Naive thymus-derived CD8-positive, alpha-beta T cell (primary cell): Measurements from ENCODE around the gene ARL15. TPM values are rescaled to one million over a fixed set of nuclear protein-coding genes. Genes with fewer than 3 reads are reported as not detected.

Experiments
- ATAC-seq, 2 donors: fragments of 150-1000 bp; cut with Tn5 transposase in 1 of 2; sonication (Bioruptor Pico), chemical (Tn5 transposase) in 1 of 2; 1 replicate in 1 of 2; 2 replicates in 1 of 2; pipeline ENCODE4 v1.10.0; 2021; ENCODE audit warnings: mild to moderate bottlenecking in 2 of 2, moderate library complexity in 2 of 2
- POLR2A ChIA-PET: fragments of 350-600 bp; sonication (Branson Sonifier 250); formaldehyde crosslinking; loops from one replicate; lab custom pipeline; 2021; ENCODE audit warnings: antibody characterized with exemption; lab: Charles Lee
- DNase-seq, 10 donors: peaks; one replicate each; pipeline versions ENCODE4 v3.0.0 to v3.0.0-alpha.2; 2020 to 2022
- H3K27ac Mint-ChIP-seq, 10 donors: one replicate each; pipeline ENCODE4 v1.8.0; 2020 to 2022; ENCODE audit warnings: mild to moderate bottlenecking in 10 of 10, mixed read lengths in 10 of 10, moderate library complexity in 4 of 10, inconsistent platforms in 1 of 10
- H3K27me3 Mint-ChIP-seq, 5 donors: one replicate each; pipeline ENCODE4 v1.8.0; 2021 to 2022; ENCODE audit warnings: mixed read lengths in 5 of 5
- H3K36me3 Mint-ChIP-seq, 3 donors: one replicate each; pipeline ENCODE4 v1.8.0; 2020 to 2022; ENCODE audit warnings: mixed read lengths in 3 of 3, mild to moderate bottlenecking in 2 of 3, inconsistent platforms in 1 of 3
- H3K4me1 Mint-ChIP-seq, 4 donors: one replicate each; pipeline ENCODE4 v1.8.0; 2021 to 2022; ENCODE audit warnings: mixed read lengths in 4 of 4
- H3K4me3 Mint-ChIP-seq, 10 donors: one replicate each; pipeline ENCODE4 v1.8.0; 2020 to 2022; ENCODE audit warnings: mild to moderate bottlenecking in 10 of 10, mixed read lengths in 10 of 10, moderate library complexity in 6 of 10, inconsistent platforms in 1 of 10
- H3K9me3 Mint-ChIP-seq, 9 donors: one replicate each; pipeline ENCODE4 v1.8.0; 2020 to 2022; ENCODE audit warnings: mixed read lengths in 9 of 9, mild to moderate bottlenecking in 3 of 9, inconsistent platforms in 1 of 9, moderate library complexity in 1 of 9
- polyA plus RNA-seq, 3 donors: library from polyadenylated mRNA; unstranded; fragments of 300-500 nt; fragmentation: Illumina TruSeq; gene quantifications; one replicate each; pipeline ENCODE4 v1.2.3, GENCODE V29; 2021
- total RNA-seq, 8 experiments: library from RNA in 2 of 8; stranded (reverse) in 2 of 8; gene quantifications; one replicate each; pipeline ENCODE4 v1.2.3 and lab custom pipeline; 2021 to 2026

The ARL15 gene
- total and polyA plus RNA-seq, 5 experiments from 2014 or later = 9.9 to 15.2 (median 12.4) TPM

DNA sequence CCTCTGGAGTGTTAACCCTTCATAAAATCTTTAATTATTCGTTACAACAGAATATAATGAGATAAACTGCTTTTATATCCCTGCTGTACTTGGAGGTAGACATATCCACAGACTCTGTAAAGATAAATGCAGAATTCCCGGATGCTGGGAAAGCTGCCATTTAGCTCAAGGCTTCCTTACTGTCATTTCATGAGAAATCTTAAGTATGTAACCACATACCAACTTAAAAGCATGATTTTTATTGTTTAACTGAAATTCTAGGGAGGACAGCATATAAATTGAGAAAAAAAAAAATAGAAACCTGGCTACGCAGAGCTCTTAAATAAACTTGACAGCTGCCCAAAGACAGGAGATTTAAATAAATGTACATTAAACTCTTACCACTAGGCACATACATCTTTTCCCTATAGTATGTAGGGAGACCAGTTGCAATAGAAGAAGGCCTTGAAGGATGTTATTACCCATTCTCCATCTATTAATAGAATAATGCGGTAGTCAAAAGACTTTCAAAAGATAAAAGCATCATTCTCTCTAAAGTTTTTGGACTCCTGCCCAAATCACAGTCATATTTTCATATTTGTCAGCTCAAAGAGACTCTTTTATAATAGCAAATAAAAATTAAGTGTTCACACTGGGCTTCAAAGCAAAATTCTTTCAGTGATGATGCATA, 376.1 kb downstream of the ARL15 start:
- ATAC-seq (no peak), DNase-seq (no peak)
- Mint-ChIP-seq H3K27ac (no peak overlapping the region), H3K4me1 (peaks cover 0 to 2% (median 0%) of the 10 kb centered on the region in 4 donors), H3K27me3 (no peaks in the 10 kb centered on the region), H3K9me3 (no peaks in the 10 kb centered on the region), H3K4me3 (no peak overlapping the region), H3K36me3 (peaks cover 0 to 22% (median 15%) of the 10 kb centered on the region in 3 donors)
- POLR2A ChIA-PET = no interaction called here

DNA sequence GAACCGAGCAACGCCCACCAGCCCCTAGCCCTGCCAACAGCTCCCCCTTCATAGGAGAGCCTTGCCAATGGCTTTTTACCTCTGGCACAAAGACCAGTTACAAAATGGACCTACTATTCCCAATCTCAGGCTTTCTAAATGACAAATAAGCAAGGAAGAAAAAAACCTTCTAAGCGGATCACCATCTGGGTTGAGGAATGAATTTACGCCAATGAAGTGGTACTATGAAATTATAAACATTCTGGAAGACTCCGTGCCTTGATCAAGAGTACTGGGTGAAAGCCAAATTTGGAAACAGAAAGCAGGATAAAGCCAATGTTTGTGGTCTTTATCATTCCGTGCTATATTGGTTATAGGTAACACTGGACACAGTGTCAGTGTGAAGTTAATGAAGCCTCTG, 378.0 kb downstream of the ARL15 start:
- H3K4me1 Mint-ChIP-seq = peaks cover 0 to 2% (median 0%) of the 10 kb centered on the region in 4 donors
- peaks cover 0 to 13% (median 4%) of the 10 kb centered on the region in 3 donors for H3K36me3 Mint-ChIP-seq
- POLR2A ChIA-PET = no interaction called here

DNA sequence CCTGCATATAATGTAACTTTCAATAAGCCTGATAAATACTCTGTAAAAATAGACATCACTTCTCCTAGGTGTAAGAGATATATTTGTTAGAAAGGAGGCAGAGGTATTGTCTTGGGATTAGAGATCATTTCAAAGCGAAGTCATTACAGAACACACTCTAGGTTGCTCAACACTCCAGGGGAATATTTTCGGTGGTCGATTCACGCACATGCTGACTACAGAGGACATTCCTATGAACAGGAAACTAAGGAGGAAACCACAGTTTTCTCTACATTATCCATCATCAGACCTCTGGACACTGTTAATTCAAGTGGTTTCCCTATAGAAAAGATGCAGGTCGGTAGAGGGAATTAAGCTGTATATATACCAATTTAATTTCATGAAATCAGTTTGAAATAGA, 379.9 kb downstream of the ARL15 start:
- Mint-ChIP-seq H3K4me1 (peaks cover 0 to 3% (median 0%) of the 10 kb centered on the region in 4 donors), H3K9me3 (no peaks in the 10 kb centered on the region), H3K27me3 (no peaks in the 10 kb centered on the region), H3K4me3 (no peak overlapping the region), H3K27ac (no peak overlapping the region), H3K36me3 (peaks cover 0 to 13% (median 2%) of the 10 kb centered on the region in 3 donors)
- DNase-seq (no peak), ATAC-seq (no peak)
- POLR2A ChIA-PET = no interaction called here

More for the DNA sequence above, 378.0 kb downstream of the ARL15 start:
- ATAC-seq (no peak), DNase-seq (no peak)
- Mint-ChIP-seq H3K9me3 (no peaks in the 10 kb centered on the region), H3K27me3 (no peaks in the 10 kb centered on the region), H3K27ac (no peak overlapping the region), H3K4me3 (no peak overlapping the region)

DNA sequence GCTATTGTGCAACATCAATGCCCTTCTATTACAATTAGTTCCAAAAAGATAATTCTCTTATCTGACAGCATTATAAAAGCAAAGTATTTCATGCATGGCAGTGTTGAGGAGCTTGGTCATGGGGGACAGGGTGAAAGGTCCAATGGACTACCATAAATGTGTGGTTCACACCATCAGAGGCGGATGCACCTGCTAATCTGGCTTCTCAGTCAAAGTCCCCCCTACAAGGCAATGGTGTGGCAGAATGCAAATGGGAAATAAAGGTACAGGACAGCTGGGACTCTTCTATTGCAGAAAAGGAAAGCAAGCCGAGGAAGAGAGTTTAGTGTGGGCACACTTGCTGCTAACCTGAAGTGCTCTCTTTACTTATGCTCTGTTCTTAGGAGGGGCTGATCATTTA, 380.8 kb downstream of the ARL15 start:
- Mint-ChIP-seq H3K27ac (no peak overlapping the region), H3K4me3 (no peak overlapping the region), H3K36me3 (peaks cover 0 to 10% (median 2%) of the 10 kb centered on the region in 3 donors), H3K27me3 (no peaks in the 10 kb centered on the region), H3K4me1 (peaks cover 0 to 3% (median 0%) of the 10 kb centered on the region in 4 donors), H3K9me3 (no peaks in the 10 kb centered on the region)
- POLR2A ChIA-PET = no interaction called here
- no peak for ATAC-seq
- no peak for DNase-seq

DNA sequence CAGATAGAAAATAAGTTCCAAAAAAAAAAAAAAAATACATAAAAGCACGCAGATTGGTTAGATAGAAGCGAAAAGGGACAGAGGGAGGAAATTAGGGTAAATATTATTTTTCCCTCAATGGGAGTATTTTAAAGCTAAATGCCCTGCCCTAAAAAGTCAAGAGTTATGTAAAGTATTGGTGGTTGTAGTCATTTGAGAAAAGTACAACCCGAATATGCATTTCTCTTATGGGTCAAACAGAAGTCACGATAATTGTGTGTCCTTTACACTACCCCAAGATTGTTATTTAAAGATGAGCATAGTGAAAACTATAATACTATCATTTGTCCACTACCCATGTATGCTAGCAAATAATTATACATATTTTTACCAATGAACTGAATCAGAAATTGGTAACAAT, 381.2 kb downstream of the ARL15 start:
- POLR2A ChIA-PET = no interaction called here
- H3K4me3 Mint-ChIP-seq = no peak overlapping the region
- no peak overlapping the region for H3K27ac Mint-ChIP-seq
- no peak for ATAC-seq
- no peak for DNase-seq
- H3K4me1 Mint-ChIP-seq = peaks cover 0 to 5% (median 0%) of the 10 kb centered on the region in 4 donors
- no peaks in the 10 kb centered on the region for H3K9me3 Mint-ChIP-seq
- H3K27me3 Mint-ChIP-seq = no peaks in the 10 kb centered on the region
- peaks cover 0 to 10% (median 2%) of the 10 kb centered on the region in 3 donors for H3K36me3 Mint-ChIP-seq

DNA sequence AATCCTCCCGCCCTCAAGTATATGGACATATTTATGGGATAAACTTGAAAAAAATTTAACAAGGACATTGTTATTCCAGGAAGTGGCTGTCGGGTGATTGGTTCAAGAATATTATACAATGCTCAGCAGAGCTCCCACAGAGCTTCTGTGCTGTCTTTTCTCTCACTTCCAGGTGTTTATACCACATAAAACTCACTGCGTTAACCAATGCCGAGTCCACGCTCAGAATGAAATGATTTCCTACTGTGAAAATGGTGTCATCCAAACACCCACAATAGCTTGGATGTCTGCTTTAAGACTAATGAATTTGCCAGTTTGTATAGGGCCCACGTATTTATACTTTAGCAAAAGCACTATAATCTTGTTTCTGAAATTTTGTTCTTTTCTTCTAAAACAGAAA, 381.7 kb downstream of the ARL15 start:
- POLR2A ChIA-PET = no interaction called here
- H3K36me3 Mint-ChIP-seq = peaks cover 0 to 9% (median 2%) of the 10 kb centered on the region in 3 donors

DNA sequence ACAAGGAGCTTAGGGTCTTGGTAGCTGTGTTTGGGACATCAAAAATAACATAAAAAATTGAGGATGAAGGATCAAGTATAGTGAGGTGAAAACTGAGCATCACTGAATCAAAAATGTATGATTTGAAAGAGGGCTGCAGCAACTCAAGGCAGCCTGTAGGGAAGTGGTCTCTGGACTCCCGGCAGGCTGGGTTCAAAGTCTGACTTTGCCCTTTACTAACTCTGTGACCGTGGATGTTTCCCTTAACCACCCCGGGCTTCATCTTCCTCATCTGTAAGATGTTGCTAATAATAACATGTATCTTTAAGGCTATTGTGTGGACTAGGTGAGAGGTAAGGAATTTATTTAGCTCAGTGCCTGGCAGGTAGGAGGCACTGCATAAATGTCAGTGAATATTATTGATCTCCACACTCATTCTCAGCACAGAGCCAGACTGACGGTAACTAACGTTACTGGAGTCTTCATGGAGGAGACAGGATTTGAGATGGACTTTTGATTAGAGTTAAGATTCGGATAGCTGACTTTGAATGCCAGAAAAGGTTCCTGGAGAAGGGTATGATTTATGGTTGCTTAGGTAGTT, 382.6 kb downstream of the ARL15 start:
- H3K27ac Mint-ChIP-seq = no peak overlapping the region
- POLR2A ChIA-PET = no interaction called here
- ATAC-seq = no peak
- no peak for DNase-seq
- peaks cover 0 to 3% (median 0%) of the 10 kb centered on the region in 4 donors for H3K4me1 Mint-ChIP-seq
- H3K27me3 Mint-ChIP-seq = no peaks in the 10 kb centered on the region
- H3K36me3 Mint-ChIP-seq = peaks cover 0 to 14% (median 2%) of the 10 kb centered on the region in 3 donors
- H3K9me3 Mint-ChIP-seq = no peaks in the 10 kb centered on the region
- H3K4me3 Mint-ChIP-seq = no peak overlapping the region

More for the DNA sequence above, 381.7 kb downstream of the ARL15 start:
- DNase-seq = no peak
- H3K27me3 Mint-ChIP-seq = no peaks in the 10 kb centered on the region
- H3K27ac Mint-ChIP-seq = no peak overlapping the region
- H3K4me1 Mint-ChIP-seq = peaks cover 0 to 5% (median 0%) of the 10 kb centered on the region in 4 donors
- ATAC-seq = no peak
- no peak overlapping the region for H3K4me3 Mint-ChIP-seq
- no peaks in the 10 kb centered on the region for H3K9me3 Mint-ChIP-seq

DNA sequence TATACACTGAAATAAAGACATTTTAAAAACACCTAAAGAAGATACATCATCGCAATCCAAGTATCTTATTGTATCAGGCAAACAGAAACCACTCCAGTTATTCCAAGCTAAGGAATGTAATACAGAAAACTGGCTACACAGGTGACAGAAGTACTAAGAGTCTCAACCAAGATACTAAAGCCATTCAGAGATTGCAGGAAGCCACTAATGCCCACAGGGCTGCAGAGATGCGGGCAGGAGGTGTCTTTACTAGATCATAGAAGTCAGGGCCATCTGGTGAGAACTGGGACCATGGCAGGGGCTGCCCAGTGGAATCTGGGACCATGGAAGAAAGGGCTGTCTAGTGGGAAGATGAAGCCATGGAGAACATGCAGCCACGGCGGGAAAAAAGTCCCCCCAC, 384.3 kb downstream of the ARL15 start:
- H3K27me3 Mint-ChIP-seq = no peaks in the 10 kb centered on the region
- no peak overlapping the region for H3K4me3 Mint-ChIP-seq
- H3K4me1 Mint-ChIP-seq = peaks cover 0 to 3% (median 0%) of the 10 kb centered on the region in 4 donors
- H3K9me3 Mint-ChIP-seq = no peaks in the 10 kb centered on the region
- H3K36me3 Mint-ChIP-seq = peaks cover 0 to 23% (median 2%) of the 10 kb centered on the region in 3 donors
- H3K27ac Mint-ChIP-seq = no peak overlapping the region
- no peak for ATAC-seq
- no peak for DNase-seq
- POLR2A ChIA-PET = no interaction called here

DNA sequence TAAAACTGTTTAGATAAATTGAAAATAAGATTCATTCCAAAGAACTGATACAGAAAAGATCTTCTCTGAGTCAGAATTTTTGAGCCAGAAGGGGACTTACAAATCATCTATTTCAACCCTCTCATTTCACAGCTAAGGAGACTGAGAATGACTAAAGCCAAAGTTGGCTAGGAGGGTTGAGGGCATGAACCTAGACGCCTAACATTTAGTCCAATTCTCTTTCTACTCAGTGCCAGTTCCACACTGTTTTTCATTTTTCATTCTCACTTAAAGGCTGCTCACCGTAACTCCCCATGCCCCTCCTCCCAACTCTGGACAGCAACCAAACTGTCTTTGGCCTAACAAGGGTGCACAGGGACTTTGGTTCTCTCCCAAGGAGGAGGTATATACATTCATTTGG, 386.0 kb downstream of the ARL15 start:
- H3K9me3 Mint-ChIP-seq = no peaks in the 10 kb centered on the region
- H3K27me3 Mint-ChIP-seq = no peaks in the 10 kb centered on the region

DNA sequence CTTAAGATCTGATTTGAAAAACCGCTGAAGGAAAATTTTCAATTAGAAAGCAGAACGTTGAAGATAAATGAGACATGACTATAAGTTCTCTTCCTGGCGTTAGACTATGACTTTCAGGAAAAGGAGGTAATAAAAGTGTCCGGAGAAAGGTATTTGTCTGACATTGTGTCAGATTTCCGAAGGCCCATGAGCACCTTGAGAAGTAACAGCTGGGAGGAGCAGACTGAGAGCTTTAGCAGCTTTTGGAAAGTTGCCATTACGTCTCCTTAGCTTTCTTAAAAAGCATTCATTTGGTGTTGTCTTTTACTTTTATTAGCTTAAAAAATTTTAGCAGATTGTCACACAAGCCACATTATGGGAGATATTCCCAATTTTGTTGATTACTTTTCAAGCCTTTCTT, 386.4 kb downstream of the ARL15 start:
- ATAC-seq = no peak
- H3K4me1 Mint-ChIP-seq = peaks cover 0 to 3% (median 0%) of the 10 kb centered on the region in 4 donors
- no peak overlapping the region for H3K4me3 Mint-ChIP-seq
- H3K36me3 Mint-ChIP-seq = peaks cover 0 to 23% (median 2%) of the 10 kb centered on the region in 3 donors
- H3K9me3 Mint-ChIP-seq = no peaks in the 10 kb centered on the region
- DNase-seq = no peak
- POLR2A ChIA-PET = no interaction called here
- H3K27ac Mint-ChIP-seq = no peak overlapping the region
- no peaks in the 10 kb centered on the region for H3K27me3 Mint-ChIP-seq

More for the DNA sequence above, 386.0 kb downstream of the ARL15 start:
- no peak overlapping the region for H3K27ac Mint-ChIP-seq
- H3K36me3 Mint-ChIP-seq = peaks cover 0 to 23% (median 2%) of the 10 kb centered on the region in 3 donors
- POLR2A ChIA-PET = no interaction called here
- no peak overlapping the region for H3K4me3 Mint-ChIP-seq
- ATAC-seq (no peak), DNase-seq (no peak)
- H3K4me1 Mint-ChIP-seq = peaks cover 0 to 3% (median 0%) of the 10 kb centered on the region in 4 donors

DNA sequence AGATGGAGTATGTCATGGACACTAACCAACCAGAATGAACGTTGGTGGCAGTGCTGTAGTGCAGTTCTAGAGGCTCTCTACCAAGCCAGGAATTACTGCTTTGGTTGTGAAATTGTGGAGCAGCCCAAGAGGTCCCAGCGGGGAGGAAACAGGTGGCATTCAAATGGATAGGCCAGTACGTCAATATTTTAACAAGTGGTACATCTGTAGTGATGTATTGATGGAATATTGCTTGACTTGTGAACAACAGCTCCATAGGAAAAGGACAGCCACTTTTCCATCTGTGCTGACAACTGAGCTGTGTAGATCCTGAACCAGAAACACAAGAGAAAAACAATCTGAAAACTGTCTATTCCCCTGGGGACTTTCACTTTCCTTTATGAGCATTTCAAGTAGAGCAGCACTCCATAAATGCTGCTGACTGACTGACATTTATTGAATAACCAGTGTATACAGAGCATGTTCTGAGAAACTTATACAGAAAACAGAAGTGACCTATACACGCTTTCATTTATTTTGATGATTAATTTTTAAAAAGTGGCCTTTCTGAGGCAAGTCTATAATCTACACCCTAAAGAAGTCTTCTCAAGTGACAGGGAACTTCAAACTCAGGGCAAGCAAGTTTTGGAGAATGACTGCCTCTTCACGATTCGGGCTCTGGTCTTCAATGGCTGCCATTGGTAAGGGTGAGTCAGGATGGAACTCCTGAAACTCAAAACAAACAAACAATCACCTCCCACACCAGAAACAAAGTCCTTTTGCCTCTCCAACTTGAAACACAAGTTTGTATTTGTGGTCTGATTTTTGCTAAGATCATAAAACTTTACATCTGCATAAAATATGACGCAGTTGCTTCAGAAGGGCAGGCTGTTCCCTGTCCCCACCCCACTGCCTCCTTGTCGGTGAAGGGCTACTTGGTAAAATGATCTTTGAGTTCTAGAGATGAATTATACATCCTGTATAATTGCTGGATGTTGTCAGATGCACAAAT, 387.6 kb downstream of the ARL15 start:
- H3K27ac Mint-ChIP-seq = no peak overlapping the region
- ATAC-seq = no peak

DNA sequence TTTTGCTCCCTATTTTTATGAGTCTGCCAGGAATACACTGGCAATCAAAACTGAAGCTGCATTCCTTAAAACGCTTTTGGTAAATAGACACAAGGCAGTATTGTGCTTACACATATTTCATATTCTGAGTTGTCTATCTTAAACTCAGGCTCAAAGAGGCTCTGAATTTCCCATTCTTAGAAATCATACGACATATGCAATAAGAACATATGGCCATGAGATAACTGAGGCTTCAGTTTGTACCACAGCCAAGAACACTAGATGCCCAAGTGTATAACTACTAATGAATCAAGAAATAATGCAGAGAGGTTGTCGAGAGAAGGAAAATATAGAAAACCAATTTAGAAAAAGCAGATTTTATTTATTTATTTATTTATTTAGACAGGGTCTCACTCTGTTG, 392.5 kb downstream of the ARL15 start:
- Mint-ChIP-seq H3K27ac (no peak overlapping the region), H3K36me3 (peaks cover 0 to 17% (median 0%) of the 10 kb centered on the region in 3 donors), H3K4me3 (no peak overlapping the region), H3K27me3 (no peaks in the 10 kb centered on the region), H3K9me3 (no peaks in the 10 kb centered on the region), H3K4me1 (peaks cover 0 to 4% (median 2%) of the 10 kb centered on the region in 4 donors)
- no peak for DNase-seq
- no peak for ATAC-seq
- POLR2A ChIA-PET = no interaction called here

More for the DNA sequence above, 387.6 kb downstream of the ARL15 start:
- POLR2A ChIA-PET = no interaction called here
- Mint-ChIP-seq H3K9me3 (no peaks in the 10 kb centered on the region), H3K4me1 (peaks cover 0 to 3% (median 0%) of the 10 kb centered on the region in 4 donors), H3K36me3 (peaks cover 0 to 21% (median 2%) of the 10 kb centered on the region in 3 donors), H3K4me3 (no peak overlapping the region), H3K27me3 (no peaks in the 10 kb centered on the region)
- no peak for DNase-seq
